Suprapubic skin (tissue), 4 donors: ENCODE results near the gene CFAP20DC. TPM values are rescaled to one million over a fixed set of nuclear protein-coding genes. Genes with fewer than 3 reads are reported as not detected.

Experiments
- DNase-seq, 2 donors: peaks; one replicate each; pipeline ENCODE4 v3.0.0-alpha.2; 2019; ENCODE audit warnings: low spot score in 2 of 2
- H3K27ac ChIP-seq: fragments of 200-600 bp; sonication (generic); one replicate; pipeline ENCODE4 v1.5.1; 2019
- H3K27me3 ChIP-seq: fragments of 200-600 bp; sonication (generic); one replicate; pipeline ENCODE4 v1.5.1; 2019
- H3K36me3 ChIP-seq: fragments of 200-600 bp; sonication (generic); one replicate; pipeline ENCODE4 v1.5.1; 2019
- H3K4me1 ChIP-seq: fragments of 200-600 bp; sonication (generic); one replicate; pipeline ENCODE4 v1.5.1; 2019
- H3K4me3 ChIP-seq: fragments of 200-600 bp; sonication (generic); one replicate; pipeline ENCODE4 v1.5.1; 2019; ENCODE audit warnings: mild to moderate bottlenecking
- H3K9me3 ChIP-seq: fragments of 200-600 bp; sonication (generic); one replicate; pipeline ENCODE4 v1.5.1; 2019
- EP300 ChIP-seq: sonication (generic); formaldehyde crosslinking; IDR thresholded peaks from one replicate; pipeline ENCODE4 v1.6.1; 2017; ENCODE audit warnings: antibody characterized with exemption
- POLR2A ChIP-seq, 2 donors: fragments of 450-650 bp; IDR thresholded peaks; one replicate each; pipeline ENCODE4 v1.6.1; 2017; ENCODE audit warnings: antibody characterized with exemption in 2 of 2, mild to moderate bottlenecking in 2 of 2, moderate library complexity in 2 of 2
- POLR2AphosphoS5 ChIP-seq, 3 donors: sonication (generic); formaldehyde crosslinking; IDR thresholded peaks; one replicate each; pipeline ENCODE4 v1.6.1; 2017; ENCODE audit warnings: antibody characterized with exemption in 3 of 3
- WGBS: methylation state at CpG from one replicate; pipeline ENCODE4 v1.1.5; 2018; 5-methylcytosine and 5-hydroxymethylcytosine counted together
- total RNA-seq, 4 donors: library from RNA; depleted of rRNA; stranded (reverse); fragments of >200 nt; gene quantifications; one replicate each; pipeline ENCODE4 v1.1.0, GENCODE V29; 2016
- TF ChIP-seq, protein P1 (sequence below), 2 donors: fragments of 200-600 bp in 1 of 2; fragments of 450-650 bp in 1 of 2; sonication (generic) in 1 of 2; IDR thresholded peaks; one replicate each; pipeline ENCODE4 v1.5.1; 2016 to 2019; ENCODE audit warnings: antibody characterized with exemption in 2 of 2, mild to moderate bottlenecking in 1 of 2, moderate library complexity in 1 of 2

The CFAP20DC gene
- total RNA-seq, 4 donors from 2014 or later, result 0.53 to 2.3 (median 0.94) TPM

GRCh38 chr3:58880182-58880581, 169.6 kb downstream of the CFAP20DC start:
- Histone ChIP-seq H3K4me3 (no peak overlapping the region), H3K27ac (no peak overlapping the region), H3K4me1 (no peaks in the 10 kb centered on the region), H3K9me3 (no peaks in the 10 kb centered on the region), H3K27me3 (no peaks in the 10 kb centered on the region), H3K36me3 (no peaks in the 10 kb centered on the region)
- no peak for DNase-seq
- 79% methylated on average over 1 of the region's 1 CpG for WGBS
- TF ChIP-seq, protein P1, sequence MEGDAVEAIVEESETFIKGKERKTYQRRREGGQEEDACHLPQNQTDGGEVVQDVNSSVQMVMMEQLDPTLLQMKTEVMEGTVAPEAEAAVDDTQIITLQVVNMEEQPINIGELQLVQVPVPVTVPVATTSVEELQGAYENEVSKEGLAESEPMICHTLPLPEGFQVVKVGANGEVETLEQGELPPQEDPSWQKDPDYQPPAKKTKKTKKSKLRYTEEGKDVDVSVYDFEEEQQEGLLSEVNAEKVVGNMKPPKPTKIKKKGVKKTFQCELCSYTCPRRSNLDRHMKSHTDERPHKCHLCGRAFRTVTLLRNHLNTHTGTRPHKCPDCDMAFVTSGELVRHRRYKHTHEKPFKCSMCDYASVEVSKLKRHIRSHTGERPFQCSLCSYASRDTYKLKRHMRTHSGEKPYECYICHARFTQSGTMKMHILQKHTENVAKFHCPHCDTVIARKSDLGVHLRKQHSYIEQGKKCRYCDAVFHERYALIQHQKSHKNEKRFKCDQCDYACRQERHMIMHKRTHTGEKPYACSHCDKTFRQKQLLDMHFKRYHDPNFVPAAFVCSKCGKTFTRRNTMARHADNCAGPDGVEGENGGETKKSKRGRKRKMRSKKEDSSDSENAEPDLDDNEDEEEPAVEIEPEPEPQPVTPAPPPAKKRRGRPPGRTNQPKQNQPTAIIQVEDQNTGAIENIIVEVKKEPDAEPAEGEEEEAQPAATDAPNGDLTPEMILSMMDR (IDR thresholded peaks at IDR 0.05), result no peak
- TF ChIP-seq EP300, result no peak
- TF ChIP-seq POLR2A (IDR thresholded peaks at IDR 0.05), result no peak
- TF ChIP-seq POLR2AphosphoS5 (IDR thresholded peaks at IDR 0.05), result no peak

DNA sequence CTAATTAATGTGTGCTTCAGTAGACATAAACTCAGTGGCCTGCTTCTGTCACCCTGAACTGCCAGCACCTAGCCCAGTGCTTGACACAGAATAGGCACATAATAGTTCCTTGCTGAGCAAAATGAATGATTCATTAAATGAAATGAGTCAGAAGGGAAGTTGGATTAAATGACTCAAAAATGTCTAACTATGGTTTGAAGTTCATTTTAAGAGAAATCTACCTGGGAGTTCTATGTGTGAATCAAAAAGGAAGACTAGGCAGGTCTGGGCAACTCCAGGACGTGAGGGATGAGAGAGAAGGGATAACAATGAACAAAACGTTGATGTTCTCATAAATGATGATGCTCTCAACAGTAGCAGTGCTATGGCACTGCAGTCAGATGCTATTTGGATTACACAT, 175.0 kb downstream of the CFAP20DC start:
- Histone ChIP-seq H3K36me3 (no peaks in the 10 kb centered on the region), H3K27ac (no peak overlapping the region), H3K9me3 (no peaks in the 10 kb centered on the region), H3K4me3 (no peak overlapping the region), H3K4me1 (no peaks in the 10 kb centered on the region), H3K27me3 (no peaks in the 10 kb centered on the region)
- TF ChIP-seq POLR2A (IDR thresholded peaks at IDR 0.05) (no peak), POLR2AphosphoS5 (IDR thresholded peaks at IDR 0.05) (no peak), EP300 (no peak)
- TF ChIP-seq, protein P1 (IDR thresholded peaks at IDR 0.05), result no peak
- WGBS, result 63% methylated on average over 2 of the region's 2 CpGs
- no peak for DNase-seq

- H3K36me3 ChIP-seq, result no peaks in the 10 kb centered on the region
- whole genome bisulfite sequencing, result 61% methylated on average over 5 of the region's 5 CpGs
- no peak overlapping the region for H3K4me3 ChIP-seq
- no peak for DNase-seq
- H3K9me3 ChIP-seq, result no peaks in the 10 kb centered on the region
- H3K4me1 ChIP-seq, result no peaks in the 10 kb centered on the region
- TF ChIP-seq POLR2AphosphoS5 (IDR thresholded peaks at IDR 0.05), result no peak
- no peak for TF ChIP-seq EP300
- TF ChIP-seq, protein P1 (IDR thresholded peaks at IDR 0.05), result no peak
- no peak for TF ChIP-seq POLR2A (IDR thresholded peaks at IDR 0.05)
- H3K27me3 ChIP-seq, result no peaks in the 10 kb centered on the region
- no peak overlapping the region for H3K27ac ChIP-seq
Measured at GRCh38 chr3:58874248-58874741, 175.5 kb downstream of the CFAP20DC start.

GRCh38 chr3:58868097-58868779, 181.6 kb downstream of the CFAP20DC start:
- Histone ChIP-seq H3K36me3 (no peaks in the 10 kb centered on the region), H3K27ac (no peak overlapping the region), H3K9me3 (no peaks in the 10 kb centered on the region), H3K4me1 (no peaks in the 10 kb centered on the region), H3K27me3 (no peaks in the 10 kb centered on the region), H3K4me3 (no peak overlapping the region)
- WGBS, result 78% methylated on average over 5 of the region's 5 CpGs
- TF ChIP-seq POLR2AphosphoS5 (IDR thresholded peaks at IDR 0.05) (no peak), EP300 (no peak), POLR2A (IDR thresholded peaks at IDR 0.05) (no peak)
- TF ChIP-seq, protein P1 (IDR thresholded peaks at IDR 0.05), result no peak
- no peak for DNase-seq

DNA sequence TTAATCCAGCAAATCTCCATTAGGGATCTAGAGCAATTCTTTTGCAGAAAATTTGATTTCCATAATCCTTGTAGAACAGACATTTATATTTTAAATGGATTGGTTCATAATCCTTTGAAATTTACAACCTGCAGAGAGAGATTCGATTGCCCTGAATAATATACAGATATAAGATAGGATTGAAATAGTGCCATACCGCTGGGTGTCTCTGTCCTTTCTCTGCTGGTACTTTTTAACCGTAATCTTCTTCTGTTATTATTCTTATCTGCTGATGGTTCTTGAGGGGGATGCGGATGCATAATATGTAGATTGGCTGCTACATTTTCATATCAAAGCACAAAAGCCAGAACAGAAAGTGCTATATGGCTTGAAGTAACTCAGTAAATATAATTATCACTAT, 182.2 kb downstream of the CFAP20DC start:
- H3K27ac ChIP-seq, result no peak overlapping the region
- no peaks in the 10 kb centered on the region for H3K9me3 ChIP-seq
- no peaks in the 10 kb centered on the region for H3K4me1 ChIP-seq
- 75% methylated on average over 4 of the region's 4 CpGs for WGBS
- no peaks in the 10 kb centered on the region for H3K27me3 ChIP-seq
- no peak overlapping the region for H3K4me3 ChIP-seq
- no peak for DNase-seq
- TF ChIP-seq, protein P1 (IDR thresholded peaks at IDR 0.05), result no peak
- no peak for TF ChIP-seq POLR2A (IDR thresholded peaks at IDR 0.05)
- no peak for TF ChIP-seq POLR2AphosphoS5 (IDR thresholded peaks at IDR 0.05)
- no peak for TF ChIP-seq EP300
- no peaks in the 10 kb centered on the region for H3K36me3 ChIP-seq
